Measurements from ENCODE around the gene PDZD4. TPM values are rescaled to one million over a fixed set of nuclear protein-coding genes. Genes with fewer than 3 reads are reported as not detected.

PDZD4 gene
- total RNA-seq, 1 donor: 0.43 TPM

GRCh38 chrX:153761863-153762262 is 68.5 kb downstream of the PDZD4 start:
- DNase-seq (ENCODE audit: low read depth): no peak
- no peak for TF ChIP-seq CTCF (IDR thresholded peaks at IDR 0.05; ENCODE audit: insufficient read depth, low read depth, low read length)
- no peak overlapping the region for H3K4me3 ChIP-seq (ENCODE audit: low read depth, low read length)

DNA sequence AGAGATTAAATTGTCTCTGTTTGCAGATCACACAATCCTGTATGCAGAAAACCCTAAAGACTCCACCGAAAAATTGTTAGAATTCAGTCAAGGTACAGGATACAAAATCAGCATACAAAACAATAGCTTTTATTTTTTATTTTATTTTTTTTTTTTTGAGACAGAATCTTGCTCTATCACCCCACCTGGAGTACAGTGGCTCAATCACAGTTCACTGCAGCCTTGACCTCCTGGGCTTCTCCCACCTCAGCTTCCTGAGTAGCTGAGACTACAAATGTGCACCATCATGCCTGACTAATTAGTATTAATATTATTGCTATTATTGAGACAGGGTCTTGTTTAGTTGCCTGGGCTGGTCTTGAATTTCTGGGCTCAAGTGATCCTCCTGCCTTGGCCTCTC is 75.2 kb downstream of the PDZD4 start:
- no peak for TF ChIP-seq CTCF (IDR thresholded peaks at IDR 0.05; ENCODE audit: insufficient read depth, low read depth, low read length)
- no peak overlapping the region for H3K4me3 ChIP-seq (ENCODE audit: low read depth, low read length)
- DNase-seq (ENCODE audit: low read depth): no peak

Other genes with a start within 250 kb of the PDZD4 start
- 38.9 and 42.8 TPM in 2 replicates for gene CCNQ, start 231.4 kb downstream of the PDZD4 start, total RNA-seq
- under 0.01 TPM in 1 of 2 replicates, not detected in the other for gene DUSP9, start 183.3 kb downstream of the PDZD4 start, total RNA-seq
- gene PNCK, start 156.7 kb downstream of the PDZD4 start, total RNA-seq: under 0.01 and 0.32 TPM in 2 replicates
- 9.1 and 12.2 TPM in 2 replicates for gene SLC6A8, start 142.6 kb downstream of the PDZD4 start, total RNA-seq
- gene BCAP31, start 106.2 kb downstream of the PDZD4 start, total RNA-seq: 105 and 127 TPM in 2 replicates
- gene ABCD1, start 105.7 kb downstream of the PDZD4 start, total RNA-seq: 15.5 and 19.3 TPM in 2 replicates
- gene PLXNB3, start 66.3 kb downstream of the PDZD4 start, total RNA-seq: 3.0 and 3.5 TPM in 2 replicates
- 0.86 and 0.97 TPM in 2 replicates for gene SRPK3, start 49.5 kb downstream of the PDZD4 start, total RNA-seq
- gene IDH3G, start 36.2 kb downstream of the PDZD4 start, total RNA-seq: 37.4 and 40.2 TPM in 2 replicates
- gene SSR4, start 35.9 kb downstream of the PDZD4 start, total RNA-seq: 122 and 133 TPM in 2 replicates
- gene L1CAM, start 55.6 kb upstream of the PDZD4 start, total RNA-seq: 16.4 and 54.4 TPM in 2 replicates
- gene AVPR2, start 74.1 kb upstream of the PDZD4 start, total RNA-seq: under 0.01 TPM in 1 of 2 replicates, not detected in the other
- gene ARHGAP4, start 95.7 kb upstream of the PDZD4 start, total RNA-seq: 3.0 and 5.2 TPM in 2 replicates
- 59.9 and 62.2 TPM in 2 replicates for gene NAA10, start 104.5 kb upstream of the PDZD4 start, total RNA-seq
- 4.3 and 12.6 TPM in 2 replicates for gene RENBP, start 114.1 kb upstream of the PDZD4 start, total RNA-seq
- gene HCFC1, start 141.3 kb upstream of the PDZD4 start, total RNA-seq: 28.1 and 28.3 TPM in 2 replicates
- gene TMEM187, start 142.2 kb upstream of the PDZD4 start, total RNA-seq: 5.2 and 7.1 TPM in 2 replicates
- gene IRAK1, start 189.4 kb upstream of the PDZD4 start, total RNA-seq: 62.6 and 102 TPM in 2 replicates

Measured in fibroblast of villous mesenchyme (primary cell).